Testis (tissue), 3 donors: ENCODE data around the gene TOM1L2. TPM values are rescaled to one million over a fixed set of nuclear protein-coding genes. Genes with fewer than 3 reads are reported as not detected.

Source experiments
- DNase-seq: peaks from one replicate; pipeline ENCODE4 v3.0.0-alpha.2; 2019
- H3K27ac ChIP-seq, 2 donors: fragments of 200-600 bp; sonication (generic); one replicate each; pipeline ENCODE4 v1.5.1; 2019
- H3K27me3 ChIP-seq: fragments of 200-600 bp; sonication (generic); one replicate; pipeline ENCODE4 v1.5.1; 2019
- H3K36me3 ChIP-seq: fragments of 200-600 bp; sonication (generic); one replicate; pipeline ENCODE4 v1.5.1; 2017; ENCODE audit warnings: low read depth; ENCODE audit errors: missing control alignments
- H3K4me1 ChIP-seq: fragments of 200-600 bp; sonication (generic); one replicate; pipeline ENCODE4 v1.5.1; 2019
- H3K4me3 ChIP-seq, 2 donors: fragments of 200-600 bp; sonication (generic); one replicate each; pipeline ENCODE4 v1.5.1; 2017 to 2019
- H3K9me3 ChIP-seq: fragments of 200-600 bp; sonication (generic); one replicate; pipeline ENCODE4 v1.5.1; 2017
- CTCF ChIP-seq, 3 experiments: fragments of 450-650 bp in 2 of 3; fragments of 200-600 bp in 1 of 3; sonication (generic) in 1 of 3; IDR thresholded peaks; one replicate each; pipeline ENCODE4 v1.5.1; 2016 to 2019; ENCODE audit warnings: antibody characterized with exemption in 3 of 3, mild to moderate bottlenecking in 2 of 3, moderate library complexity in 1 of 3
- POLR2A ChIP-seq: fragments of 450-650 bp; IDR thresholded peaks from one replicate; pipeline ENCODE4 v1.6.1; 2017; ENCODE audit warnings: antibody characterized with exemption, mild to moderate bottlenecking, moderate library complexity
- WGBS, 2 donors: methylation state at CpG; one replicate each; pipeline ENCODE4 v1.1.5; 2018; 5-methylcytosine and 5-hydroxymethylcytosine counted together
- intact Hi-C: fragments of 100-400 bp; cut with DNase I; formaldehyde crosslinking; loops from one replicate; pipeline ENCODE4 v1.15.1; 2023; ENCODE audit warnings: low total_unique reads
- polyA plus RNA-seq: library from polyadenylated mRNA; stranded (reverse); fragments of 350-450 nt; fragmentation: Illumina TruSeq; extraction: RNeasy Lipid Tissue Mini Kit (QIAGEN cat#74804); gene quantifications from one replicate; pipeline ENCODE4 v1.2.3, GENCODE V29; 2014; ENCODE audit warnings: low read depth, low replicate concordance; ENCODE audit not compliant: insufficient read depth
- total RNA-seq, 2 donors: library from RNA; depleted of rRNA; stranded (reverse); fragments of >200 nt; gene quantifications; one replicate each; pipeline ENCODE4 v1.2.3, GENCODE V29; 2016

TOM1L2 gene
- total and polyA plus RNA-seq, 3 donors from 2014 or later = 92.4 to 221 (median 218) TPM

GRCh38 chr17:17987187-17987896 lies 15.1 kb upstream of the TOM1L2 start:
- Histone ChIP-seq H3K27ac (no peak overlapping the region), H3K27me3 (no peaks in the 10 kb centered on the region), H3K36me3 (no peaks in the 10 kb centered on the region), H3K4me1 (no peaks in the 10 kb centered on the region), H3K9me3 (no peaks in the 10 kb centered on the region), H3K4me3 (no peak overlapping the region)
- intact Hi-C loops = no loop called here
- no peak for DNase-seq
- 90 to 93% methylated on average over 7 of the region's 7 CpGs for WGBS, 2 donors
- TF ChIP-seq CTCF (IDR thresholded peaks at IDR 0.05) (no peak), POLR2A (no peak)

GRCh38 chr17:17985555-17985954 lies 13.4 kb upstream of the TOM1L2 start:
- no peak for DNase-seq
- no peaks in the 10 kb centered on the region for H3K27me3 ChIP-seq
- H3K36me3 ChIP-seq = no peaks in the 10 kb centered on the region
- intact Hi-C loops = no loop called here
- H3K4me3 ChIP-seq = no peak overlapping the region
- no peak overlapping the region for H3K27ac ChIP-seq
- TF ChIP-seq CTCF (IDR thresholded peaks at IDR 0.05) (no peak), POLR2A (no peak)
- H3K4me1 ChIP-seq = no peaks in the 10 kb centered on the region
- 82 to 94% methylated on average over 3 of the region's 3 CpGs for WGBS, 2 donors
- H3K9me3 ChIP-seq = no peaks in the 10 kb centered on the region

- Histone ChIP-seq H3K9me3 (no peaks in the 10 kb centered on the region), H3K36me3 (no peaks in the 10 kb centered on the region), H3K27me3 (no peaks in the 10 kb centered on the region), H3K27ac (no peak overlapping the region), H3K4me3 (no peak overlapping the region), H3K4me1 (no peaks in the 10 kb centered on the region)
- 80 to 98% methylated on average over 1 to 2 of the region's 2 CpGs for WGBS, 2 donors
- no peak for DNase-seq
- TF ChIP-seq POLR2A (no peak), CTCF (IDR thresholded peaks at IDR 0.05) (no peak)
- intact Hi-C loops = no loop called here
These were observed 13.0 kb upstream of the TOM1L2 start for GRCh38 chr17:17985153-17985552.

- Histone ChIP-seq H3K4me1 (no peaks in the 10 kb centered on the region), H3K36me3 (no peaks in the 10 kb centered on the region), H3K9me3 (no peaks in the 10 kb centered on the region), H3K27me3 (no peaks in the 10 kb centered on the region), H3K4me3 (no peak overlapping the region), H3K27ac (no peak overlapping the region)
- TF ChIP-seq CTCF (IDR thresholded peaks at IDR 0.05) (no peak), POLR2A (no peak)
- intact Hi-C loops = no loop called here
- no peak for DNase-seq
- WGBS, 2 donors = 94 to 100% methylated on average over 6 of the region's 6 CpGs
These were observed 11.6 kb upstream of the TOM1L2 start for GRCh38 chr17:17983776-17984175.

GRCh38 chr17:17983376-17983775 lies 11.2 kb upstream of the TOM1L2 start:
- Histone ChIP-seq H3K4me3 (no peak overlapping the region), H3K27ac (no peak overlapping the region), H3K4me1 (no peaks in the 10 kb centered on the region), H3K9me3 (no peaks in the 10 kb centered on the region), H3K27me3 (no peaks in the 10 kb centered on the region), H3K36me3 (no peaks in the 10 kb centered on the region)
- intact Hi-C loops = no loop called here
- no peak for TF ChIP-seq POLR2A
- TF ChIP-seq CTCF (IDR thresholded peaks at IDR 0.05) = no peak
- no peak for DNase-seq
- WGBS, 2 donors = 46 to 55% methylated on average over 6 of the region's 6 CpGs
